Progenitor cell of endocrine pancreas (in vitro differentiated cells): ENCODE measurements around the gene PRTN3. TPM values are rescaled to one million over a fixed set of nuclear protein-coding genes. Genes with fewer than 3 reads are reported as not detected.
A peak's percentile ranks its signal among the peaks of the same experiment; 100 is the strongest.

Source experiments
- DNase-seq: peaks from one replicate; pipeline ENCODE4 v3.0.0; 2021; ENCODE audit warnings: low spot score; ENCODE audit not compliant: unreplicated experiment
- H3K27ac Mint-ChIP-seq: 2 replicates; pipeline ENCODE4 v1.8.0; 2021; ENCODE audit warnings: mild to moderate bottlenecking, moderate library complexity, mixed read lengths
- H3K27me3 Mint-ChIP-seq: 2 replicates; pipeline ENCODE4 v1.8.0; 2021; ENCODE audit warnings: mixed read lengths
- H3K36me3 Mint-ChIP-seq: 2 replicates; pipeline ENCODE4 v1.8.0; 2022; ENCODE audit warnings: mixed read lengths; ENCODE audit not compliant: insufficient read depth
- H3K4me1 Mint-ChIP-seq: 2 replicates; pipeline ENCODE4 v1.8.0; 2021; ENCODE audit warnings: low read depth, mixed read lengths
- H3K4me3 Mint-ChIP-seq: 2 replicates; pipeline ENCODE4 v1.8.0; 2021; ENCODE audit warnings: low read depth, mild to moderate bottlenecking, moderate library complexity, mixed read lengths
- H3K9me3 Mint-ChIP-seq: 2 replicates; pipeline ENCODE4 v1.8.0; 2021; ENCODE audit warnings: low read depth, mixed read lengths
- CTCF ChIP-seq: fragments of 200-600 bp; sonication (generic); IDR thresholded peaks from one replicate; pipeline ENCODE4 v1.5.0; 2021; ENCODE audit warnings: antibody characterized with exemption, mild to moderate bottlenecking; ENCODE audit not compliant: unreplicated experiment
- total RNA-seq: library from RNA; stranded (reverse); gene quantifications from 2 replicates; pipeline ENCODE4 v1.2.1, GENCODE V29; 2021

The PRTN3 gene
- total RNA-seq, 1 donor from 2014 or later = not detected

GRCh38 chr19:861141-861755, 20.4 kb downstream of the PRTN3 start:
- TF ChIP-seq CTCF = no peak
- H3K4me3 Mint-ChIP-seq = no peak overlapping the region
- H3K4me1 Mint-ChIP-seq = no peaks in the 10 kb centered on the region
- H3K27ac Mint-ChIP-seq = no peak overlapping the region
- no peak for DNase-seq
- no peaks in the 10 kb centered on the region for H3K9me3 Mint-ChIP-seq
- H3K27me3 Mint-ChIP-seq = peaks cover 22% of the 10 kb centered on the region
- H3K36me3 Mint-ChIP-seq = peaks cover 4% of the 10 kb centered on the region

GRCh38 chr19:861756-862580, 21.2 kb downstream of the PRTN3 start:
- H3K27me3 Mint-ChIP-seq = peaks cover 22% of the 10 kb centered on the region
- H3K36me3 Mint-ChIP-seq = peaks cover 4% of the 10 kb centered on the region
- H3K4me1 Mint-ChIP-seq = no peaks in the 10 kb centered on the region
- no peak overlapping the region for H3K27ac Mint-ChIP-seq
- no peaks in the 10 kb centered on the region for H3K9me3 Mint-ChIP-seq
- no peak for DNase-seq
- no peak overlapping the region for H3K4me3 Mint-ChIP-seq
- no peak for TF ChIP-seq CTCF

- peaks cover 22% of the 10 kb centered on the region for H3K27me3 Mint-ChIP-seq
- peaks cover 8% of the 10 kb centered on the region for H3K36me3 Mint-ChIP-seq
- no peak overlapping the region for H3K4me3 Mint-ChIP-seq
- H3K27ac Mint-ChIP-seq = no peak overlapping the region
- H3K9me3 Mint-ChIP-seq = no peaks in the 10 kb centered on the region
- TF ChIP-seq CTCF = no peak
- no peak for DNase-seq
- H3K4me1 Mint-ChIP-seq = no peaks in the 10 kb centered on the region
These were observed 21.9 kb downstream of the PRTN3 start for GRCh38 chr19:862581-863314.

- Mint-ChIP-seq H3K27ac (peak overlapping the region; percentile 73), H3K27me3 (peaks cover 21% of the 10 kb centered on the region), H3K4me1 (no peaks in the 10 kb centered on the region), H3K9me3 (no peaks in the 10 kb centered on the region), H3K4me3 (no peak overlapping the region), H3K36me3 (peaks cover 8% of the 10 kb centered on the region)
- TF ChIP-seq CTCF = no peak
- no peak for DNase-seq
These were observed 22.5 kb downstream of the PRTN3 start for GRCh38 chr19:863315-863620.

- Mint-ChIP-seq H3K4me3 (no peak overlapping the region), H3K27ac (no peak overlapping the region), H3K27me3 (peaks cover 11% of the 10 kb centered on the region), H3K9me3 (no peaks in the 10 kb centered on the region), H3K36me3 (peaks cover 18% of the 10 kb centered on the region), H3K4me1 (peaks cover 1% of the 10 kb centered on the region)
- DNase-seq = no peak
- no peak for TF ChIP-seq CTCF
These were observed 26.0 kb downstream of the PRTN3 start for GRCh38 chr19:866769-867300.
